HCT116 (cell line): ENCODE measurements around the gene CBLB. TPM values are rescaled to one million over a fixed set of nuclear protein-coding genes. Genes with fewer than 3 reads are reported as not detected.

ENCODE experiments used
- ATAC-seq: fragments of 200-7000 bp; cut with Tn5 transposase; 2 replicates; pipeline ENCODE4 v1.9.1; 2020; ENCODE audit warnings: mild to moderate bottlenecking, moderate library complexity
- BruUV-seq: library from RNA; stranded (reverse); fragments of 400-500 nt; replicated peaks from 2 replicates; lab custom pipeline; 2021; lab: Mats Ljungman, UMichigan
- CTCF ChIA-PET: fragments of 300-600 bp; sonication (Branson Sonifier 250); formaldehyde crosslinking; loops from one replicate; lab custom pipeline; 2021; ENCODE audit warnings: antibody characterized with exemption; lab: Charles Lee
- POLR2A ChIA-PET: fragments of 300-600, 350-600 bp; sonication (Branson Sonifier 250); formaldehyde crosslinking; loops from one replicate; lab custom pipeline; 2021; ENCODE audit warnings: antibody characterized with exemption; lab: Charles Lee
- RAD21 ChIA-PET, 2 experiments: fragments of 300-600 bp; sonication (Branson Sonifier 250); formaldehyde crosslinking; loops; one replicate each; lab custom pipeline; 2023; ENCODE audit warnings: low total read pairs in 2 of 2; ENCODE audit not compliant: uncharacterized antibody in 2 of 2, unreplicated experiment in 2 of 2, low non-redundant PET in 1 of 2; lab: Charles Lee
- DNase-seq: peaks from one replicate; pipeline ENCODE4 v3.0.0-alpha.2; 2010; ENCODE audit warnings: low read depth, low spot score
- H2AFZ ChIP-seq: fragments of 200-600 bp; shearing (Covaris generic), sonication (generic); 2 replicates; pipeline ENCODE4 v1.6.1; 2017; ENCODE audit warnings: low read depth, mixed run types, mixed read lengths, antibody characterized with exemption, low read length; ENCODE audit not compliant: poor library complexity, severe bottlenecking
- H3K27ac ChIP-seq: 2 replicates; pipeline ENCODE4 v1.5.1; 2012; ENCODE audit warnings: low read depth, low read length
- H3K27me3 ChIP-seq: fragments of 200-600 bp; sonication (generic); 2 replicates; pipeline ENCODE4 v1.6.1; 2016; ENCODE audit warnings: mixed run types, low read length, mixed read lengths; ENCODE audit not compliant: insufficient read depth
- H3K36me3 ChIP-seq, 2 experiments: fragments of 200-500 bp in 1 of 2; fragments of 200-600 bp in 1 of 2; sonication (Bioruptor generic) in 1 of 2; sonication (generic) in 1 of 2; 2 replicates each; pipeline versions ENCODE4 v1.5.1 to v1.6.1; 2014 to 2016; ENCODE audit warnings: low read length in 2 of 2, inconsistent platforms in 1 of 2, mixed read lengths in 1 of 2, mixed run types in 1 of 2; ENCODE audit not compliant: insufficient read depth in 2 of 2, control insufficient read depth in 1 of 2
- H3K4me1 ChIP-seq, 2 experiments: fragments of 200-600 bp in 1 of 2; sonication (generic) in 1 of 2; 2 replicates each; pipeline versions ENCODE4 v1.5.1 to v1.6.1; 2012 to 2017; ENCODE audit warnings: low read length in 2 of 2, inconsistent platforms in 1 of 2, mild to moderate bottlenecking in 1 of 2, mixed read lengths in 1 of 2, mixed run types in 1 of 2, moderate library complexity in 1 of 2; ENCODE audit not compliant: insufficient read depth in 2 of 2, control insufficient read depth in 1 of 2
- H3K4me2 ChIP-seq: fragments of 200-600 bp; sonication (generic); 2 replicates; pipeline ENCODE4 v1.6.1; 2017; ENCODE audit warnings: mixed run types, low read length, mixed read lengths
- H3K4me3 ChIP-seq, 2 experiments: fragments of 200-600 bp in 1 of 2; sonication (generic) in 1 of 2; replicated peaks in 1 of 2; 2 replicates each; pipeline ENCODE4 v1.5.1; 2011 to 2016; ENCODE audit warnings: low read length in 2 of 2, control low read depth in 1 of 2, low read depth in 1 of 2, mild to moderate bottlenecking in 1 of 2, mixed read lengths in 1 of 2, mixed run types in 1 of 2
- H3K79me2 ChIP-seq: fragments of 200-600 bp; sonication (generic); 2 replicates; pipeline ENCODE4 v1.6.1; 2017; ENCODE audit warnings: mild to moderate bottlenecking, mixed run types, low read length, moderate library complexity, mixed read lengths; ENCODE audit not compliant: insufficient read depth
- H3K9ac ChIP-seq: fragments of 200-600 bp; sonication (generic); 2 replicates; pipeline ENCODE4 v1.6.1; 2016; ENCODE audit warnings: low read length, mixed read lengths
- H3K9me2 ChIP-seq: fragments of 200-600 bp; sonication (generic), shearing (Covaris generic); 2 replicates; pipeline ENCODE4 v1.6.1; 2017; ENCODE audit warnings: mixed run types, mild to moderate bottlenecking, moderate library complexity; ENCODE audit not compliant: insufficient read depth
- H3K9me3 ChIP-seq, 2 experiments: fragments of 200-500 bp in 1 of 2; fragments of 200-600 bp in 1 of 2; sonication (Bioruptor generic) in 1 of 2; sonication (generic) in 1 of 2; 2 replicates each; pipeline ENCODE4 v1.6.1; 2014 to 2017; ENCODE audit warnings: low read length in 2 of 2, mixed read lengths in 2 of 2, inconsistent platforms in 1 of 2, low read depth in 1 of 2, mild to moderate bottlenecking in 1 of 2, mixed run types in 1 of 2, moderate library complexity in 1 of 2; ENCODE audit not compliant: control insufficient read depth in 1 of 2, insufficient read depth in 1 of 2
- H4K20me1 ChIP-seq: fragments of 200-600 bp; sonication (generic), shearing (Covaris generic); 2 replicates; pipeline ENCODE4 v1.6.1; 2017; ENCODE audit warnings: mixed run types, mild to moderate bottlenecking, moderate library complexity; ENCODE audit not compliant: insufficient read depth
- ATF3 ChIP-seq: IDR thresholded peaks from 2 replicates; pipeline ENCODE4 v1.6.1; 2012
- EGR1 ChIP-seq: IDR thresholded peaks from 2 replicates; pipeline ENCODE4 v1.6.1; 2012; ENCODE audit warnings: low read depth
- EZH2 ChIP-seq: fragments of 200-600 bp; sonication (generic); IDR thresholded peaks from 2 replicates; pipeline ENCODE4 v1.6.1; 2017; ENCODE audit warnings: antibody characterized with exemption, mixed run types
- POLR2A ChIP-seq: IDR thresholded peaks from 2 replicates; pipeline ENCODE4 v1.7.0; 2011; ENCODE audit warnings: borderline replicate concordance; ENCODE audit not compliant: insufficient read depth, insufficient read length; ENCODE audit errors: extremely low read depth
- RAD21 ChIP-seq: IDR thresholded peaks from 2 replicates; pipeline ENCODE4 v1.6.1; 2012; ENCODE audit warnings: low read depth, mild to moderate bottlenecking
- REST ChIP-seq: IDR thresholded peaks from 2 replicates; pipeline ENCODE4 v1.6.1; 2012; ENCODE audit warnings: low read depth
- SP1 ChIP-seq: IDR thresholded peaks from 2 replicates; pipeline ENCODE4 v1.6.1; 2012; ENCODE audit warnings: low read depth
- YY1 ChIP-seq: IDR thresholded peaks from 2 replicates; pipeline ENCODE4 v1.6.1; 2011; ENCODE audit warnings: low read length, low read depth, moderate library complexity, mild to moderate bottlenecking; ENCODE audit not compliant: insufficient replicate concordance; ENCODE audit errors: extremely low read depth
- ZFX ChIP-seq: fragments of 450-650 bp; IDR thresholded peaks from 2 replicates; pipeline ENCODE4 v1.6.1; 2017
- ZNF274 ChIP-seq: fragments of 200-500 bp; sonication (Bioruptor generic); IDR thresholded peaks from 2 replicates; pipeline ENCODE4 v1.6.1; 2014; ENCODE audit warnings: mild to moderate bottlenecking, low read depth, low read length, inconsistent platforms
- intact Hi-C: fragments of 100-400 bp; cut with micrococcal nuclease; formaldehyde crosslinking; loops from 2 replicates; pipeline ENCODE4 v1.10.0; 2022
- total RNA-seq: library from RNA; stranded (reverse); gene quantifications from one replicate; pipeline ENCODE4 v1.2.1, GENCODE V29; 2021; ENCODE audit not compliant: unreplicated experiment
- TF ChIP-seq, protein P1 (sequence below): IDR thresholded peaks from 2 replicates; pipeline ENCODE4 v1.6.1; 2011; ENCODE audit warnings: mild to moderate bottlenecking, low read length, moderate library complexity; ENCODE audit not compliant: insufficient replicate concordance; ENCODE audit errors: extremely low read depth
- TF ChIP-seq, protein P2 (sequence below): IDR thresholded peaks from 2 replicates; pipeline ENCODE4 v1.6.1; 2012

Gene CBLB
- total RNA-seq, 1 experiment from 2014 or later, result 10.4 TPM

- ChIA-PET CTCF (no interaction called here), RAD21 (no interaction called here), POLR2A (no interaction called here)
- H3K4me2 ChIP-seq, result no peak overlapping the region
- H3K4me3 ChIP-seq, result no peak overlapping the region
- no peaks in the 10 kb centered on the region for H3K36me3 ChIP-seq
- H3K27ac ChIP-seq, result no peak overlapping the region
- H3K4me1 ChIP-seq, result no peaks in the 10 kb centered on the region
- H3K9ac ChIP-seq, result no peak overlapping the region
- H3K27me3 ChIP-seq, result no peaks in the 10 kb centered on the region
- ATAC-seq, result no peak
- intact Hi-C loops, result no loop called here
- H2AFZ ChIP-seq, result no peak overlapping the region
- no TSS peak for BruUV-seq
- no peaks in the 10 kb centered on the region for H3K9me3 ChIP-seq
- no peak for DNase-seq
- no peaks in the 10 kb centered on the region for H3K9me2 ChIP-seq
- H4K20me1 ChIP-seq, result no peaks in the 10 kb centered on the region
- TF ChIP-seq, protein P1, sequence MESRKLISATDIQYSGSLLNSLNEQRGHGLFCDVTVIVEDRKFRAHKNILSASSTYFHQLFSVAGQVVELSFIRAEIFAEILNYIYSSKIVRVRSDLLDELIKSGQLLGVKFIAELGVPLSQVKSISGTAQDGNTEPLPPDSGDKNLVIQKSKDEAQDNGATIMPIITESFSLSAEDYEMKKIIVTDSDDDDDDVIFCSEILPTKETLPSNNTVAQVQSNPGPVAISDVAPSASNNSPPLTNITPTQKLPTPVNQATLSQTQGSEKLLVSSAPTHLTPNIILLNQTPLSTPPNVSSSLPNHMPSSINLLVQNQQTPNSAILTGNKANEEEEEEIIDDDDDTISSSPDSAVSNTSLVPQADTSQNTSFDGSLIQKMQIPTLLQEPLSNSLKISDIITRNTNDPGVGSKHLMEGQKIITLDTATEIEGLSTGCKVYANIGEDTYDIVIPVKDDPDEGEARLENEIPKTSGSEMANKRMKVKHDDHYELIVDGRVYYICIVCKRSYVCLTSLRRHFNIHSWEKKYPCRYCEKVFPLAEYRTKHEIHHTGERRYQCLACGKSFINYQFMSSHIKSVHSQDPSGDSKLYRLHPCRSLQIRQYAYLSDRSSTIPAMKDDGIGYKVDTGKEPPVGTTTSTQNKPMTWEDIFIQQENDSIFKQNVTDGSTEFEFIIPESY, result no peak
- TF ChIP-seq POLR2A, result no peak
- no peak for TF ChIP-seq EGR1
- no peak for TF ChIP-seq RAD21
- TF ChIP-seq ZNF274, result no peak
- TF ChIP-seq, protein P2, sequence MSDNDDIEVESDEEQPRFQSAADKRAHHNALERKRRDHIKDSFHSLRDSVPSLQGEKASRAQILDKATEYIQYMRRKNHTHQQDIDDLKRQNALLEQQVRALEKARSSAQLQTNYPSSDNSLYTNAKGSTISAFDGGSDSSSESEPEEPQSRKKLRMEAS, result no peak
- no peak for TF ChIP-seq ZFX
- no peak for TF ChIP-seq EZH2
- no peak for TF ChIP-seq ATF3
- no peak for TF ChIP-seq SP1
- no peak for TF ChIP-seq REST
- no peak for TF ChIP-seq YY1
- TF ChIP-seq, all 23 proteins: peak for 0
- H3K79me2 ChIP-seq, result no peaks in the 10 kb centered on the region
These were observed 12.2 kb downstream of the CBLB start for GRCh38 chr3:105856605-105857004.
